OCI-LY1 (cell line): ENCODE results near the gene MICAL2.

Source experiments
- EZH2 ChIP-seq: fragments of 200-600 bp; sonication (generic), shearing (Covaris generic); IDR thresholded peaks from 2 replicates; pipeline ENCODE4 v1.8.0; 2017; ENCODE audit warnings: borderline replicate concordance, mixed run types, mild to moderate bottlenecking, antibody characterized with exemption, low read length, moderate library complexity, mixed read lengths
- TF ChIP-seq, protein P1 (sequence below): fragments of 200-600 bp; sonication (generic), shearing (Covaris generic); IDR thresholded peaks from 2 replicates; pipeline ENCODE4 v1.5.1; 2017; ENCODE audit warnings: mild to moderate bottlenecking, antibody characterized with exemption, low read length, moderate library complexity, mixed read lengths

- TF ChIP-seq, protein P1, sequence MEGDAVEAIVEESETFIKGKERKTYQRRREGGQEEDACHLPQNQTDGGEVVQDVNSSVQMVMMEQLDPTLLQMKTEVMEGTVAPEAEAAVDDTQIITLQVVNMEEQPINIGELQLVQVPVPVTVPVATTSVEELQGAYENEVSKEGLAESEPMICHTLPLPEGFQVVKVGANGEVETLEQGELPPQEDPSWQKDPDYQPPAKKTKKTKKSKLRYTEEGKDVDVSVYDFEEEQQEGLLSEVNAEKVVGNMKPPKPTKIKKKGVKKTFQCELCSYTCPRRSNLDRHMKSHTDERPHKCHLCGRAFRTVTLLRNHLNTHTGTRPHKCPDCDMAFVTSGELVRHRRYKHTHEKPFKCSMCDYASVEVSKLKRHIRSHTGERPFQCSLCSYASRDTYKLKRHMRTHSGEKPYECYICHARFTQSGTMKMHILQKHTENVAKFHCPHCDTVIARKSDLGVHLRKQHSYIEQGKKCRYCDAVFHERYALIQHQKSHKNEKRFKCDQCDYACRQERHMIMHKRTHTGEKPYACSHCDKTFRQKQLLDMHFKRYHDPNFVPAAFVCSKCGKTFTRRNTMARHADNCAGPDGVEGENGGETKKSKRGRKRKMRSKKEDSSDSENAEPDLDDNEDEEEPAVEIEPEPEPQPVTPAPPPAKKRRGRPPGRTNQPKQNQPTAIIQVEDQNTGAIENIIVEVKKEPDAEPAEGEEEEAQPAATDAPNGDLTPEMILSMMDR, result no peak
- TF ChIP-seq EZH2, result no peak
These were observed 86.5 kb downstream of the MICAL2 start for GRCh38 chr11:12196872-12197271.
